Measurements from ENCODE around the gene SOCS1.

GRCh38 chr16:11265124-11265523, 9.1 kb upstream of the SOCS1 start:
- no peak for TF ChIP-seq POLR2A (IDR thresholded peaks at IDR 0.05)
- TF ChIP-seq CTCF (IDR thresholded peaks at IDR 0.05 in 4 of 5, conservative IDR thresholded peaks at IDR 0.05 in 1 of 5) = no peak
